Measurements from ENCODE around the gene MRS2. TPM values are rescaled to one million over a fixed set of nuclear protein-coding genes. Genes with fewer than 3 reads are reported as not detected.

The MRS2 gene, protein sequence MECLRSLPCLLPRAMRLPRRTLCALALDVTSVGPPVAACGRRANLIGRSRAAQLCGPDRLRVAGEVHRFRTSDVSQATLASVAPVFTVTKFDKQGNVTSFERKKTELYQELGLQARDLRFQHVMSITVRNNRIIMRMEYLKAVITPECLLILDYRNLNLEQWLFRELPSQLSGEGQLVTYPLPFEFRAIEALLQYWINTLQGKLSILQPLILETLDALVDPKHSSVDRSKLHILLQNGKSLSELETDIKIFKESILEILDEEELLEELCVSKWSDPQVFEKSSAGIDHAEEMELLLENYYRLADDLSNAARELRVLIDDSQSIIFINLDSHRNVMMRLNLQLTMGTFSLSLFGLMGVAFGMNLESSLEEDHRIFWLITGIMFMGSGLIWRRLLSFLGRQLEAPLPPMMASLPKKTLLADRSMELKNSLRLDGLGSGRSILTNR
- total RNA-seq (2022; extraction: Qiagen RNA extraction; ENCODE audit: low read depth) = 16.7 to 21.7 TPM (median 21.1 TPM) in 5 replicates

DNA sequence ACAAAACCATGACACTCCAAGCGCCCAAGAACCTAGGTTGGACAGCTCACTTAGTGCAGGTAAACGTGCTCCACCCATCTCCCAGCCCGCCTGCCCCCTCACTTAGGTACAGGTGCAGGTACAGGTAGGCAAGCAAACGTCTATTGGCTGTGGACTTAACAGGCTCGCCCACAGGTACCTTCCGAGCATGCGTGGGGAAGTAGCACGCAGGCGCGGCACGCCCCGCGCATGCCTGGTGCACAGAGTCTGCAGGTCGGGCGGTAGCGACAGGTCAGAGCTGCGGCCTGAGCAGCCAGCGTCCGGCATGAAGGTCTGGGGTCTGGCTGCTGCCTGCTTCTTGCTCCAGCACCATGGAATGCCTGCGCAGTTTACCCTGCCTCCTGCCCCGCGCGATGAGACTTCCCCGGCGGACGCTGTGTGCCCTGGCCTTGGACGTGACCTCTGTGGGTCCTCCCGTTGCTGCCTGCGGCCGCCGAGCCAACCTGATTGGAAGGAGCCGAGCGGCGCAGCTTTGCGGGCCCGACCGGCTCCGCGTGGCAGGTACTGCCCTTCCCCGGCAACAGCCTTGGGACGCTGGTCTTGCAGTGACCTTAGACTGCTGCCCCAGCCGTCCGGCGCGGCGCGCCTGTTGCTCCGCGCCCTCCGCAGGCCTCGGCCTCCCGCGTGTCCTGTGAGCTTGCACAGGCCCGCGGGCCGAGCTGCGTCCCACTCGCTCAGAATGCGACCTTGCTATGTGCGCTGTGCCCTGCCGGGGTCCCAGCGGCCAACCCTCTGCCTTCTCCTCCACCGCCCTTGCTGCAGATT lies at the start of gene MRS2:
Gene MRS2, plus strand, starts transcription at position 240 of the 804 bp plus-strand sequence. Its CDS starts 111 bp downstream, at position 351.

DNA sequence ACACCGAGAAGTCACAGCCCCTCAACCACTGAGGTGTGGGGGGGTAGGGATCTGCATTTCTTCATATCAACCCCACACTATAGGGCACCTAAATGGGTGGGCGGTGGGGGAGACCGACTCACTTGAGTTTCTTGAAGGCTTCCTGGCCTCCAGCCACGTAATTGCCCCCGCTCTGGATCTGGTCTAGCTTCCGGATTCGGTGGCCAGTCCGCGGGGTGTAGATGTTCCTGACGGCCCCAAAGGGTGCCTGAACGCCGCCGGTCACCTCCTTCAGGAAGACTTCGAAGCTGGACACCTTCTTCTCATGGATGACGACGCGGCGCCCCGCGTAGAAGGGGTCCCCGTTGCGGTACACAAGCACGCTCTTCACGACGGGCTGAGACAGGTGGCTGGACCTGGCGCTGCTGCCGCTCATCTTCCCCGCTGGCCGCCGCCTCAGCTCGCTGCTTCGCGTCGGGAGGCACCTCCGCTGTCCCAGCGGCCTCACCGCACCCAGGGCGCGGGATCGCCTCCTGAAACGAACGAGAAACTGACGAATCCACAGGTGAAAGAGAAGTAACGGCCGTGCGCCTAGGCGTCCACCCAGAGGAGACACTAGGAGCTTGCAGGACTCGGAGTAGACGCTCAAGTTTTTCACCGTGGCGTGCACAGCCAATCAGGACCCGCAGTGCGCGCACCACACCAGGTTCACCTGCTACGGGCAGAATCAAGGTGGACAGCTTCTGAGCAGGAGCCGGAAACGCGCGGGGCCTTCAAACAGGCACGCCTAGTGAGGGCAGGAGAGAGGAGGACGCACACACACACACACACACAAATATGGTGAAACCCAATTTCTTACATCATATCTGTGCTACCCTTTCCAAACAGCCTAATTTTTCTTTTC lies 45.2 kb upstream of the MRS2 start, which contains the start of gene DCDC2:
Gene DCDC2, minus strand, starts transcription at position 724 of the 883 bp plus-strand sequence. Its CDS starts 309 bp downstream, at position 415.

Other genes with a start within 250 kb of the MRS2 start
- 3.0 to 4.3 TPM (median 3.3 TPM) in 5 replicates for gene DCDC2, start 44.9 kb upstream of the MRS2 start, total RNA-seq (2022; extraction: Qiagen RNA extraction; ENCODE audit: low read depth)
- gene GPLD1, start 86.6 kb downstream of the MRS2 start, total RNA-seq (2022; extraction: Qiagen RNA extraction; ENCODE audit: low read depth) = 1.1 to 1.3 TPM (median 1.1 TPM) in 5 replicates
- 6.1 to 8.3 TPM (median 7.6 TPM) in 5 replicates for gene ALDH5A1, start 92.0 kb downstream of the MRS2 start, total RNA-seq (2022; extraction: Qiagen RNA extraction; ENCODE audit: low read depth)
- gene KIAA0319, start 243.3 kb downstream of the MRS2 start, total RNA-seq (2022; extraction: Qiagen RNA extraction; ENCODE audit: low read depth) = 2.6 to 3.2 TPM (median 2.9 TPM) in 5 replicates